ENCODE results near the gene TGIF2.

- TF ChIP-seq POLR2A (IDR thresholded peaks at IDR 0.05; ENCODE audit: control extremely low read depth in 1 of 2, low read depth in 2 of 2, low read length in 2 of 2) (peak in 1 of 2 experiments; percentile 38; a peak in 1 of 3 replicates), EZH2 (IDR thresholded peaks at IDR 0.05; ENCODE audit: low read depth, low read length, severe bottlenecking) (no peak), MAX (IDR thresholded peaks at IDR 0.05) (peak; percentile 18; the same call in 1 of the 2 replicates), BRCA1 (IDR thresholded peaks at IDR 0.05; ENCODE audit: low read depth, low read length) (no peak), GTF2F1 (IDR thresholded peaks at IDR 0.05; ENCODE audit: borderline replicate concordance, low read depth, low read length) (no peak), CTCF (IDR thresholded peaks at IDR 0.05; ENCODE audit: control extremely low read depth in 1 of 3, insufficient read depth in 1 of 3, low read depth in 1 of 3, low read length in 3 of 3) (no peak), CBX8 (IDR thresholded peaks at IDR 0.05; ENCODE audit: borderline replicate concordance, low read depth, low read length) (no peak), BACH1 (IDR thresholded peaks at IDR 0.05; ENCODE audit: low read length) (no peak), CREB1 (IDR thresholded peaks at IDR 0.05) (0 out of 2 replicates have a peak, but pooled peaks have one; percentile 63)
These were observed at the start of gene TGIF2 for GRCh38 chr20:36573103-36573797.
